SK-N-SH (cell line): ENCODE measurements around the gene NSMCE4A.

Source experiments
- CTCF ChIP-seq: fragments of 200-600 bp; sonication (generic); IDR thresholded peaks from 2 replicates; pipeline ENCODE4 v1.6.1; 2017; ENCODE audit warnings: antibody characterized with exemption, mild to moderate bottlenecking, moderate library complexity
- EP300 ChIP-seq, 2 experiments: IDR thresholded peaks; 2 replicates each; pipeline versions ENCODE4 v1.4.0 to v1.6.1; 2012; ENCODE audit warnings: borderline replicate concordance in 1 of 2, low read depth in 1 of 2, low read length in 1 of 2
- FOXJ3 ChIP-seq: sonication (generic); formaldehyde crosslinking; IDR thresholded peaks from 2 replicates; pipeline ENCODE4 v1.5.1; 2020; ENCODE audit warnings: mild to moderate bottlenecking, missing genetic modification reagents
- GATA2 ChIP-seq: sonication (generic); formaldehyde crosslinking; IDR thresholded peaks from 2 replicates; pipeline ENCODE4 v1.5.0; 2020; ENCODE audit warnings: mild to moderate bottlenecking, missing genetic modification reagents
- JUND ChIP-seq: IDR thresholded peaks from 2 replicates; pipeline ENCODE4 v1.4.0; 2012
- POLR2AphosphoS5 ChIP-seq: IDR thresholded peaks from 2 replicates; pipeline ENCODE4 v1.6.1; 2012; ENCODE audit warnings: low read depth, low read length
- RFX5 ChIP-seq: IDR thresholded peaks from 2 replicates; pipeline ENCODE4 v1.6.1; 2012; ENCODE audit warnings: mild to moderate bottlenecking, improper control_type of control experiment, low read length
- TCF12 ChIP-seq: IDR thresholded peaks from 2 replicates; pipeline ENCODE4 v1.4.0; 2012

DNA sequence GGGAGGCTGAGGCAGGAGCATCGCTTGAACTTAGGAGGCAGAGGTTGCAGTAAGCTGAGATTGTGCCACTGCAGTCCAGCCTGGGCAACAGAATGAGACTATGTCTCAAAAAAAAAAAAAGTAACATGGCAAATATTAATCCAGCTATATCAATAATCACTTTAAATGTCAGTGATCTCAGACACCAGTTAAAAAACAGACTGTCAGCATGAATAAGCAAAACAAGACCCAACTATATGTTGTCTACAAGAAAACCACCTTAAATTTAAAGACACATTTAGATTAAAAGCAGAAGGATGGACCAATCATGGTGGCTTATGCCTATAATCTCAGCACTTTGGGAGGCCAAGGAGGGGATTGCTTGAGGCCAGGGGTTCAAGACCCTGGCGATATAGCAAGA, 38.7 kb downstream of the NSMCE4A start:
- TF ChIP-seq JUND (no peak), GATA2 (CRISPR knock-in tag) (no peak), CTCF (no peak), EP300 (IDR thresholded peaks at IDR 0.05; ENCODE audit: borderline replicate concordance in 1 of 2, low read depth in 1 of 2, low read length in 1 of 2) (no peak), TCF12 (no peak), POLR2AphosphoS5 (no peak), FOXJ3 (CRISPR knock-in tag) (no peak), RFX5 (no peak)
